OCI-LY3 (cell line): ENCODE results near the gene HUS1.

Experiments
- H2AFZ ChIP-seq: fragments of 200-600, 300-600 bp; shearing (Covaris generic); 2 replicates; pipeline ENCODE4 v1.6.0; 2014; ENCODE audit warnings: antibody characterized with exemption, low read depth, low read length
- H3K27ac ChIP-seq: fragments of 200-600, 300-600 bp; sonication (generic); 2 replicates; pipeline ENCODE4 v1.5.1; 2014; ENCODE audit warnings: mild to moderate bottlenecking, low read length, moderate library complexity, mixed read lengths
- H3K27me3 ChIP-seq: fragments of 200-600, 300-600 bp; sonication (generic); 2 replicates; pipeline ENCODE4 v1.6.1; 2014; ENCODE audit warnings: low read depth, low read length, mixed read lengths
- H3K36me3 ChIP-seq: fragments of 200-600, 300-600 bp; sonication (generic); replicated peaks from 2 replicates; pipeline ENCODE3; 2014; ENCODE audit warnings: low read depth, low read length, mixed read lengths
- H3K4me1 ChIP-seq: fragments of 300-600, 200-600 bp; sonication (generic); 2 replicates; pipeline ENCODE4 v1.6.1; 2014; ENCODE audit warnings: low read length, mixed read lengths
- H3K4me2 ChIP-seq: fragments of 200-600, 300-600 bp; sonication (generic); 2 replicates; pipeline ENCODE4 v1.6.1; 2014; ENCODE audit warnings: low read length, mixed read lengths
- H3K4me3 ChIP-seq: fragments of 300-600, 200-600 bp; sonication (generic); 2 replicates; pipeline ENCODE4 v1.5.1; 2014; ENCODE audit warnings: antibody characterized with exemption, mild to moderate bottlenecking, low read length, moderate library complexity
- H3K79me2 ChIP-seq: fragments of 300-600, 200-600 bp; shearing (Covaris generic); 2 replicates; pipeline ENCODE4 v1.6.1; 2014; ENCODE audit warnings: mild to moderate bottlenecking, low read length, mixed read lengths
- H3K9ac ChIP-seq: fragments of 300-600, 200-600 bp; shearing (Covaris generic); 2 replicates; pipeline ENCODE4 v1.6.0; 2014; ENCODE audit warnings: mild to moderate bottlenecking, low read length, moderate library complexity
- H3K9me3 ChIP-seq: fragments of 200-600, 300-600 bp; shearing (Covaris generic); 2 replicates; pipeline ENCODE4 v1.6.1; 2014; ENCODE audit warnings: low read length, mixed read lengths; ENCODE audit not compliant: insufficient read depth
- H4K20me1 ChIP-seq: fragments of 200-600, 300-600 bp; sonication (generic); 2 replicates; pipeline ENCODE4 v1.6.1; 2016; ENCODE audit warnings: low read length, mixed read lengths; ENCODE audit not compliant: insufficient read depth
- EZH2phosphoT487 ChIP-seq: fragments of 200-600 bp; shearing (Covaris generic); IDR thresholded peaks from 2 replicates; pipeline ENCODE4 v1.6.1; 2018; ENCODE audit warnings: antibody characterized with exemption, mixed run types, low read depth
- TF ChIP-seq, protein P1 (sequence below): fragments of 200-600, 300-600 bp; sonication (generic); IDR thresholded peaks from 2 replicates; pipeline ENCODE4 v1.5.1; 2014; ENCODE audit warnings: antibody characterized with exemption, low read length, low read depth

HUS1 gene

DNA sequence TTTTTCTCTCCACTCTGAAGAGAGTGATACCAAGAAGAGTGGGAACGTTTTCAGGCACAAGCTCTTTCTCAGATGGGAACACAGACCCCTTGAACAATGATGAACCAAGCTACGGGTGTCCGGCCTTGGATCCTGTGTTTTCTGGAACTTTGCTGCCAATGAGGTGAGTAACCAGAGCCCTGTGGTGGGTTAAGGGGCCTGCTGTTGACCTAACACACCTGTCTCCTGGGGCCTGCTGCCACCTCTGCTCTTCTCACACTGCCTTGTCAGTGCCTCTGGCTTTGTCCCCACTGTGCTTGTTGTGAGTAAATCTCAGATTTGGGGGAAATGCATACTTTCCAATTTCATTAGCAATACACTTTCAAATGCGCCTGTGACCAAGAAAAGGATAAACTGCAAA is 29.7 kb downstream of the HUS1 start:
- H4K20me1 ChIP-seq: no peaks in the 10 kb centered on the region
- no peak overlapping the region for H3K9ac ChIP-seq
- H3K27ac ChIP-seq: no peak overlapping the region
- TF ChIP-seq, protein P1, sequence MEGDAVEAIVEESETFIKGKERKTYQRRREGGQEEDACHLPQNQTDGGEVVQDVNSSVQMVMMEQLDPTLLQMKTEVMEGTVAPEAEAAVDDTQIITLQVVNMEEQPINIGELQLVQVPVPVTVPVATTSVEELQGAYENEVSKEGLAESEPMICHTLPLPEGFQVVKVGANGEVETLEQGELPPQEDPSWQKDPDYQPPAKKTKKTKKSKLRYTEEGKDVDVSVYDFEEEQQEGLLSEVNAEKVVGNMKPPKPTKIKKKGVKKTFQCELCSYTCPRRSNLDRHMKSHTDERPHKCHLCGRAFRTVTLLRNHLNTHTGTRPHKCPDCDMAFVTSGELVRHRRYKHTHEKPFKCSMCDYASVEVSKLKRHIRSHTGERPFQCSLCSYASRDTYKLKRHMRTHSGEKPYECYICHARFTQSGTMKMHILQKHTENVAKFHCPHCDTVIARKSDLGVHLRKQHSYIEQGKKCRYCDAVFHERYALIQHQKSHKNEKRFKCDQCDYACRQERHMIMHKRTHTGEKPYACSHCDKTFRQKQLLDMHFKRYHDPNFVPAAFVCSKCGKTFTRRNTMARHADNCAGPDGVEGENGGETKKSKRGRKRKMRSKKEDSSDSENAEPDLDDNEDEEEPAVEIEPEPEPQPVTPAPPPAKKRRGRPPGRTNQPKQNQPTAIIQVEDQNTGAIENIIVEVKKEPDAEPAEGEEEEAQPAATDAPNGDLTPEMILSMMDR: no peak
- TF ChIP-seq EZH2phosphoT487: no peak
- no peak overlapping the region for H2AFZ ChIP-seq
- H3K27me3 ChIP-seq: peaks cover 22% of the 10 kb centered on the region; the same call in 1 of the 2 replicates
- H3K9me3 ChIP-seq: no peaks in the 10 kb centered on the region
- peaks cover 4% of the 10 kb centered on the region for H3K36me3 ChIP-seq
- H3K4me1 ChIP-seq: no peaks in the 10 kb centered on the region
- H3K79me2 ChIP-seq: no peaks in the 10 kb centered on the region
- no peak overlapping the region for H3K4me2 ChIP-seq
- no peak overlapping the region for H3K4me3 ChIP-seq

DNA sequence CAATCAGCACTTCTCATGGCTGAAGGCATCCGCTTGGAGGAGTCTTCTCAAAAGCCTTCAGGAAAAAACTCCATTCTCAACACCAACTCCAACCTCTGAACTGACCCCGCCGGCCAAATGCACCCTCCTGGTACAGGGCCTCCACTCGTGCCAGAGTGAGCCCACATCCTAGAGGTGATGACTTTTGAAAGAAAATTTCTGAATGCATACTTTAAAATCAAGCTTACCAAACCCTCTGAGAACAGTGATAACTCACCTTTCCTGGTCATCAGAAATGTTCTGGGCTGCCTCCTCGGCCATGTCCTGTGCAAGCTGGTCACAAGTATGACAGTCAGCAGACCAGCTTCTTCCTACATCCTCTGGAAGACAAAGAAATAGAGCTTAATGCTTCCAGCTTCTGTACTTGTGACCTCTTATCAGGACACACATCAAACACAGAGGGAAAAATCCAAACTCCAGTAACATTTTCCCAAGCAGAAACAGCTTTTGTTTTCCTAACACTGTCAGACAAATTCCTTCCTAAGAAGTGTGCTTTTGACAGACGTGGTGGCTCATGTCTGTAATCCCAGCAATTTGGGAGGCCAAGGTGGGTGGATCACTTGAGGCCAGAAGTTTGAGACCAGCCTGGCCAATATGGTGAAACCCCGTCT is 31.1 kb downstream of the HUS1 start, which contains the start of gene PKD1L1:
Gene PKD1L1 (minus strand): TSS at position 326 of the 650 bp plus-strand sequence. CDS start 26 bp downstream, at position 300.
- Histone ChIP-seq H3K36me3 (no peaks in the 10 kb centered on the region), H3K4me2 (no peak within 1 kb of the TSS), H3K4me3 (no peak within 1 kb of the TSS), H3K9ac (no peak within 1 kb of the TSS), H3K9me3 (no peaks in the 10 kb centered on the region), H4K20me1 (no peaks in the 10 kb centered on the region), H3K4me1 (no peaks in the 10 kb centered on the region), H3K79me2 (no peaks in the 10 kb centered on the region), H3K27me3 (peaks cover 35% of the 10 kb centered on the region), H2AFZ (no peak within 1 kb of the TSS), H3K27ac (no peak within 1 kb of the TSS)
- TF ChIP-seq, protein P1: no peak
- no peak for TF ChIP-seq EZH2phosphoT487

DNA sequence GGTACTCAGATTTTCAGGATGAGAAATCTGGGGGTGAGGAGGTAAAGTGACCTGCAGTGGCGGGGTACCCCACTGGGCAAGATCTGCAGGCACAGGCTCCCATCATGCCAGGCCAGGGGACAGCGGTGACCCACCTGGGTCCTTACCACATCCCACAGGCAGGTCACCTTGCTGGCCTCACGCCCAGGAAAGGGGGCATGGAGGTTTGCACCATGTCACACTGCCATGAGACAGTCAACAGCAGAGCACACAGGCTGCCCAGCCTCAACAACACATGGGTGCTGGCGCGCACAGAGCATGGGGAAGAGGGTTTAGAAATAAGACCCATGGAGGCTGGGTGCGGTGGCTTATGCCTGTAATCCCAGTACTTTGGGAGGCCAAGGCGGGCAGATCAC is 32.1 kb downstream of the HUS1 start:
- Histone ChIP-seq H3K79me2 (no peaks in the 10 kb centered on the region), H4K20me1 (no peaks in the 10 kb centered on the region), H3K4me3 (no peak overlapping the region), H3K4me2 (no peak overlapping the region), H3K4me1 (no peaks in the 10 kb centered on the region), H3K27me3 (peaks cover 36% of the 10 kb centered on the region), H3K27ac (no peak overlapping the region), H3K9ac (no peak overlapping the region), H3K36me3 (no peaks in the 10 kb centered on the region), H2AFZ (no peak overlapping the region), H3K9me3 (no peaks in the 10 kb centered on the region)
- TF ChIP-seq, protein P1: no peak
- no peak for TF ChIP-seq EZH2phosphoT487

DNA sequence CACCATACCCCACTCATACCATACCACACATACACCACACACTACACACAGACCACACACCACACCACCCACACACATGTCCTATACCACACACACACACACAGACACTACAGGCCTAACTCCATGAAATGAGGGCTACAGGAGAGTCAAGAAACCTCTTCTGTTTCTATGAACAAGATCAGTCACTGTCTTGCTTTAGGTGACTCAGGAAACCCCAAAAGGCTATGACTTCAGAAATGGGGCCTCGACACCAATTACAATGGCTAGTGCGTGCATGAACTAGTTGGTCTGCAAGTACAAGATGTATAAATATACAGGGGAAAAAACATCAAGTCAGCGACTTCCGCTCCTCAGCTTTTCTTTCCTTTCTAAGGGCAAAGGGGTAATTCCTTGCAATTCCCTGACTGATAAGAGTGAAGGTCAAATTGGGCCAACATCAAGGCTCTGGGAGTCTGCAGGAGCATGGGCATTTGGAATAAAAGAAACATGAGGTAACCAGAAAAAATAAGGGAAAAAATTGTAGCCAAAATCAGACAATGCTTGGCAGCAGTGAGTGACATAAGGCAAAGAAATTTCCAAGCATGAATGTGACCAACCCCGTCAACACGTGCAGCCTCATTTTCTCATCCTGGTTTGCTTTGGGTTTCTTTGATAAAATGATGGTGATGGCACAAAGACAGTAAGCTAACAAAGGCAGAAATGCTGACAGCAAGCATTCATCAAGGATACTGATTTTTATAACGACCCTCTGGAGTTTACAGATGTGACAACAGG is 32.6 kb downstream of the HUS1 start:
- Histone ChIP-seq H3K4me1 (no peaks in the 10 kb centered on the region), H3K9ac (no peak overlapping the region), H3K4me2 (no peak overlapping the region), H3K4me3 (no peak overlapping the region), H3K36me3 (no peaks in the 10 kb centered on the region), H3K27ac (no peak overlapping the region), H3K27me3 (peaks cover 40% of the 10 kb centered on the region), H3K79me2 (no peaks in the 10 kb centered on the region), H2AFZ (no peak overlapping the region), H4K20me1 (no peaks in the 10 kb centered on the region), H3K9me3 (no peaks in the 10 kb centered on the region)
- TF ChIP-seq, protein P1: no peak
- TF ChIP-seq EZH2phosphoT487: no peak
